H9 (cell line): ENCODE measurements around the gene WNT9A. TPM values are rescaled to one million over a fixed set of nuclear protein-coding genes. Genes with fewer than 3 reads are reported as not detected.

Experiments used
- DNase-seq: peaks from one replicate; pipeline ENCODE4 v3.0.0-alpha.2; 2017
- H2AFZ ChIP-seq: one replicate; pipeline ENCODE4 v1.6.1; 2013; ENCODE audit warnings: mild to moderate bottlenecking, low read length, control low read depth, moderate library complexity
- H2AK5ac ChIP-seq: 2 replicates; pipeline ENCODE4 v1.6.1; 2013; ENCODE audit warnings: low read length, control low read depth, mixed read lengths; ENCODE audit not compliant: insufficient read length
- H2BK120ac ChIP-seq: one replicate; pipeline ENCODE4 v1.6.1; 2013; ENCODE audit warnings: low read depth, mild to moderate bottlenecking, low read length, control low read depth, inconsistent platforms; ENCODE audit not compliant: poor library complexity, severe bottlenecking
- H2BK12ac ChIP-seq: 2 replicates; pipeline ENCODE4 v1.6.1; 2013; ENCODE audit warnings: low read length, control low read depth, mixed read lengths, low read depth; ENCODE audit not compliant: insufficient read length
- H2BK15ac ChIP-seq: 2 replicates; pipeline ENCODE4 v1.6.1; 2013; ENCODE audit warnings: low read depth, low read length, control low read depth
- H2BK20ac ChIP-seq: one replicate; pipeline ENCODE4 v1.6.1; 2013; ENCODE audit warnings: low read depth, mild to moderate bottlenecking, low read length, control low read depth, inconsistent platforms; ENCODE audit not compliant: poor library complexity, severe bottlenecking
- H2BK5ac ChIP-seq: 2 replicates; pipeline ENCODE4 v1.6.1; 2013; ENCODE audit warnings: low read length, control low read depth, mixed read lengths; ENCODE audit not compliant: insufficient read length
- H3K14ac ChIP-seq: 2 replicates; pipeline ENCODE4 v1.6.1; 2013; ENCODE audit warnings: low read length, control low read depth; ENCODE audit not compliant: insufficient read depth
- H3K18ac ChIP-seq: 2 replicates; pipeline ENCODE4 v1.6.1; 2013; ENCODE audit warnings: low read depth, mild to moderate bottlenecking, mixed read lengths, low read length, control low read depth; ENCODE audit not compliant: insufficient read length
- H3K23ac ChIP-seq: 2 replicates; pipeline ENCODE4 v1.6.1; 2013; ENCODE audit warnings: low read length, control low read depth, mixed read lengths, low read depth; ENCODE audit not compliant: insufficient read length
- H3K23me2 ChIP-seq: 2 replicates; pipeline ENCODE4 v1.6.1; 2013; ENCODE audit warnings: low read depth, mild to moderate bottlenecking, mixed read lengths, low read length, control low read depth; ENCODE audit not compliant: insufficient read length, poor library complexity, severe bottlenecking
- H3K27ac ChIP-seq: 2 replicates; pipeline ENCODE4 v1.5.1; 2013; ENCODE audit warnings: low read length, control low read depth, mixed read lengths, low read depth; ENCODE audit not compliant: insufficient read length
- H3K27me3 ChIP-seq: 2 replicates; pipeline ENCODE4 v1.6.1; 2013; ENCODE audit warnings: low read length, control low read depth, inconsistent platforms; ENCODE audit not compliant: insufficient read depth
- H3K4ac ChIP-seq: 2 replicates; pipeline ENCODE4 v1.6.1; 2013; ENCODE audit warnings: low read depth, mild to moderate bottlenecking, control low read depth, inconsistent platforms, low read length, moderate library complexity
- H3K4me1 ChIP-seq: 2 replicates; pipeline ENCODE4 v1.6.1; 2013; ENCODE audit warnings: low read length, control low read depth, inconsistent platforms; ENCODE audit not compliant: insufficient read depth
- H3K4me2 ChIP-seq: 2 replicates; pipeline ENCODE4 v1.6.1; 2013; ENCODE audit warnings: low read length, control low read depth, mixed read lengths; ENCODE audit not compliant: insufficient read length, insufficient read depth
- H3K56ac ChIP-seq: 2 replicates; pipeline ENCODE4 v1.6.1; 2013; ENCODE audit warnings: low read depth, mild to moderate bottlenecking, mixed read lengths, low read length, control low read depth; ENCODE audit not compliant: insufficient read length
- H3K79me1 ChIP-seq: 2 replicates; pipeline ENCODE4 v1.6.1; 2013; ENCODE audit warnings: low read depth, mild to moderate bottlenecking, moderate library complexity, low read length, control low read depth, inconsistent platforms; ENCODE audit not compliant: insufficient read depth, poor library complexity, severe bottlenecking
- H3K79me2 ChIP-seq: 2 replicates; pipeline ENCODE4 v1.6.1; 2013; ENCODE audit warnings: low read length, control low read depth, inconsistent platforms; ENCODE audit not compliant: insufficient read depth
- H3K9ac ChIP-seq: 2 replicates; pipeline ENCODE4 v1.6.1; 2013; ENCODE audit warnings: low read length, control low read depth, mixed read lengths; ENCODE audit not compliant: insufficient read length; ENCODE audit errors: extremely low read depth
- H3K9me3 ChIP-seq: one replicate; pipeline ENCODE4 v1.6.1; 2013; ENCODE audit warnings: low read depth, low read length, inconsistent platforms; ENCODE audit not compliant: control insufficient read depth
- H3T11ph ChIP-seq: one replicate; pipeline ENCODE4 v1.6.1; 2013; ENCODE audit warnings: mild to moderate bottlenecking, low read length, control low read depth, inconsistent platforms
- H4K20me1 ChIP-seq: one replicate; pipeline ENCODE4 v1.6.1; 2013; ENCODE audit not compliant: control insufficient read depth, insufficient read length, insufficient read depth
- H4K5ac ChIP-seq: 2 replicates; pipeline ENCODE4 v1.6.1; 2013; ENCODE audit warnings: low read depth, mild to moderate bottlenecking, mixed read lengths, low read length, control low read depth; ENCODE audit not compliant: insufficient read length
- H4K8ac ChIP-seq: replicated peaks from 2 replicates; pipeline ENCODE4 v1.6.1; 2013; ENCODE audit warnings: low read length, control low read depth, mixed read lengths, low read depth; ENCODE audit not compliant: insufficient read length
- H4K91ac ChIP-seq: 2 replicates; pipeline ENCODE4 v1.6.1; 2013; ENCODE audit warnings: low read depth, mild to moderate bottlenecking, moderate library complexity, mixed read lengths, low read length, control low read depth; ENCODE audit not compliant: insufficient read length
- H3K27ac Mint-ChIP-seq, 3 experiments: 2 replicates in 2 of 3; 3 replicates in 1 of 3; pipeline ENCODE4 v1.8.0; 2020 to 2021; ENCODE audit warnings: mixed read lengths in 3 of 3, mild to moderate bottlenecking in 1 of 3, moderate library complexity in 1 of 3
- H3K27me3 Mint-ChIP-seq: 2 replicates; pipeline ENCODE4 v1.8.0; 2021; ENCODE audit warnings: low read depth, mild to moderate bottlenecking, moderate library complexity, mixed read lengths
- H3K36me3 Mint-ChIP-seq, 3 experiments: 2 replicates in 2 of 3; 3 replicates in 1 of 3; pipeline ENCODE4 v1.8.0; 2020 to 2021; ENCODE audit warnings: low read depth in 3 of 3, mixed read lengths in 3 of 3; ENCODE audit not compliant: insufficient read depth in 1 of 3
- H3K4me1 Mint-ChIP-seq, 2 experiments: 2 replicates each; pipeline ENCODE4 v1.8.0; 2020; ENCODE audit warnings: mixed read lengths in 2 of 2
- H3K4me3 Mint-ChIP-seq, 2 experiments: 2 replicates in 1 of 2; 3 replicates in 1 of 2; pipeline ENCODE4 v1.8.0; 2020 to 2021; ENCODE audit warnings: mild to moderate bottlenecking in 2 of 2, mixed read lengths in 2 of 2, moderate library complexity in 1 of 2
- H3K9me3 Mint-ChIP-seq, 2 experiments: 2 replicates in 1 of 2; 3 replicates in 1 of 2; pipeline ENCODE4 v1.8.0; 2020; ENCODE audit warnings: mild to moderate bottlenecking in 2 of 2, mixed read lengths in 2 of 2, moderate library complexity in 1 of 2
- CTCF ChIP-seq: fragments of 200-600 bp; sonication (generic); conservative IDR thresholded peaks from 3 replicates; pipeline ENCODE4 v1.8.0; 2021; ENCODE audit warnings: antibody characterized with exemption, mild to moderate bottlenecking
- WGBS: extraction: QIAGEN DNeasy Blood & Tissue Kit; methylation state at CpG from one replicate; pipeline ENCODE4 v1.1.7; 2013; ENCODE audit warnings: missing lambda C conversion rate, low lambda C conversion rate, mixed read lengths; ENCODE audit not compliant: insufficient read length; ENCODE audit errors: extremely low coverage; 5-methylcytosine and 5-hydroxymethylcytosine counted together
- total RNA-seq: library from RNA; stranded (reverse); gene quantifications from 2 replicates; pipeline ENCODE4 v1.2.1, GENCODE V29; 2021

The WNT9A gene
- total RNA-seq, 1 experiment from 2014 or later, result 0.77 TPM

DNA sequence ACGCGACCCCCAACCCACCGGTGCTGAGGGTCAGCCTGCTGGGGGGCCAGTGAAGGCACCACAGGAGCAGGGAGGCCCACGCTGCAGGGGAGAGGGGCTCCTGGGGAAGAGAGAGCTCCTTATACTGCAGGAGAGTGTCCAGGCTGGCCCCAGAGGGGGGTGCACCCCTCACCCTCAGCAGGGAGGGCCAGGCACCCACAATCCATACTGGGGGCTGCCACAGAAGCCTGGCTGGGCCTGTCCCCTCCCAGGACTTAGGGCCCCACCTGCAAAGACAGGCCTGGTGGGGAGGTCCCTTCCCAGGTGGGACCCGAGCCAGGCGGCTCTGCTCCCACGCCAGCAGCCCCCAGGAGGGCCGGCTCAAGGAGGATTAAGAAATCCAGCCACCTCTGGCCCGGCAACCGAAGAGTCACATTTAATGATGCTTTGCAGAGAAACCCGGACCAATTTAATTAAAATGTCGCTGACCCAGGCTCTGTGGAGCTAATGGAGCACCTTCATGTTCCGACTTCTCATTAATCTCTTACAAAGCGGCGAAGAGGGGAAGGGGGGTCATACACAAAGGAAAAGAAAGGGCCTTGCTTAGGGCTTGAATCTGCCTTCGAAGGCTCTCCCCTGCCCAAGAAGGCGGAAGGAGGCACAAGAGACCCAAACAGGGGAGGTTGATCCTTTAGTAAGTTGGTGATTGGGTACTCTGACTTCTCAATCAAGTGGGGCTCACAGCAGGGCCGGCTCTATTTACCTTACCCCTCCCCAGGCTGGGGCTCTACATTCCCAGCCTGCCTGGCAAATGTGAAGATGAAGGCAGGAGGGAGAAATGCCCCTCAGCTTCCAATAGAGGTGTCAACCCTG is 25.0 kb downstream of the WNT9A start:
- H3K79me1 ChIP-seq, result no peaks in the 10 kb centered on the region
- H2BK120ac ChIP-seq, result no peak overlapping the region
- H2BK12ac ChIP-seq, result no peak overlapping the region
- H2BK15ac ChIP-seq, result no peak overlapping the region
- no peaks in the 10 kb centered on the region for H3K9me3 Mint-ChIP-seq
- H3K27ac Mint-ChIP-seq, result peak overlapping the region in 2 of 3 experiments; percentile 63 to 72; a peak in 3 of 7 replicates
- H3K27me3 Mint-ChIP-seq, result no peaks in the 10 kb centered on the region
- H4K20me1 ChIP-seq, result no peaks in the 10 kb centered on the region
- no peaks in the 10 kb centered on the region for H3K79me2 ChIP-seq
- DNase-seq, result no peak
- H3K9me3 ChIP-seq, result no peaks in the 10 kb centered on the region
- no peak overlapping the region for H2BK20ac ChIP-seq
- TF ChIP-seq CTCF, result no peak
- no peak overlapping the region for H2AK5ac ChIP-seq
- H3K56ac ChIP-seq, result no peak overlapping the region
- H3K27me3 ChIP-seq, result no peaks in the 10 kb centered on the region
- no peak overlapping the region for H3K18ac ChIP-seq
- peak overlapping the region; percentile 17; the same call in 1 of the 2 replicates for H3K14ac ChIP-seq
- H3K4me1 ChIP-seq, result peaks cover 4% of the 10 kb centered on the region; the same call in 1 of the 2 replicates
- no peak overlapping the region for H4K8ac ChIP-seq
- H2BK5ac ChIP-seq, result no peak overlapping the region
- no CpG with 5 or more reads among the region's 18 CpGs for WGBS
- H3K4ac ChIP-seq, result no peak overlapping the region
- H3T11ph ChIP-seq, result no peak overlapping the region
- peaks cover 12 to 25% of the 10 kb centered on the region in 2 experiments for H3K4me1 Mint-ChIP-seq
- H2AFZ ChIP-seq, result no peak overlapping the region
- H3K4me2 ChIP-seq, result no peak overlapping the region
- H3K9ac ChIP-seq, result no peak overlapping the region
- H3K36me3 Mint-ChIP-seq, result no peaks in the 10 kb centered on the region
- no peak overlapping the region for H3K23ac ChIP-seq
- no peak overlapping the region for H4K91ac ChIP-seq
- H3K27ac ChIP-seq, result no peak overlapping the region
- no peak overlapping the region for H4K5ac ChIP-seq
- H3K23me2 ChIP-seq, result no peaks in the 10 kb centered on the region
- H3K4me3 Mint-ChIP-seq, result no peak overlapping the region
